Endothelial cell of umbilical vein (primary cell): ENCODE data around the gene TRIM25. TPM values are rescaled to one million over a fixed set of nuclear protein-coding genes. Genes with fewer than 3 reads are reported as not detected.

Experiments
- BruUV-seq: library from RNA; stranded (reverse); fragments of 400-500 nt; replicated peaks from 2 replicates; lab custom pipeline; 2021; lab: Mats Ljungman, UMichigan
- CTCF ChIA-PET: fragments of 300-600, 350-600 bp; sonication (Branson Sonifier 250); formaldehyde crosslinking; loops from one replicate; lab custom pipeline; 2021; ENCODE audit warnings: antibody characterized with exemption, inconsistent platforms; lab: Charles Lee
- POLR2A ChIA-PET: fragments of 300-600, 350-600 bp; sonication (Branson Sonifier 250); formaldehyde crosslinking; loops from one replicate; lab custom pipeline; 2021; ENCODE audit warnings: antibody characterized with exemption, inconsistent platforms; lab: Charles Lee
- DNase-seq: peaks from one replicate; pipeline ENCODE4 v3.0.0-alpha.2; 2011; ENCODE audit warnings: low read depth, low spot score
- FAIRE-seq: peaks from 2 replicates; lab custom pipeline; 2011; peaks lifted over from hg19 to GRCh38; lab: Jason Lieb, UNC
- H2AFZ ChIP-seq: 2 replicates; pipeline ENCODE4 v1.6.0; 2012; ENCODE audit warnings: low read depth, low read length, control low read depth, inconsistent platforms
- H3K27ac ChIP-seq: 2 replicates; pipeline ENCODE4 v1.5.1; 2011; ENCODE audit warnings: low read depth, mild to moderate bottlenecking, control low read depth, low read length, moderate library complexity; ENCODE audit not compliant: insufficient read depth
- H3K27me3 ChIP-seq, 2 experiments: 2 replicates each; pipeline versions ENCODE4 v1.6.0 to v1.6.1; 2011; ENCODE audit warnings: low read length in 2 of 2, mixed read lengths in 1 of 2; ENCODE audit not compliant: control insufficient read depth in 2 of 2, insufficient read depth in 2 of 2
- H3K36me3 ChIP-seq, 2 experiments: 2 replicates in 1 of 2; 3 replicates in 1 of 2; pipeline ENCODE4 v1.5.1; 2011; ENCODE audit warnings: low read length in 2 of 2, mild to moderate bottlenecking in 1 of 2, moderate library complexity in 1 of 2; ENCODE audit not compliant: control insufficient read depth in 2 of 2, insufficient read depth in 2 of 2; ENCODE audit errors: extremely low read depth in 1 of 2
- H3K4me1 ChIP-seq: 3 replicates; pipeline ENCODE4 v1.5.1; 2011; ENCODE audit warnings: mild to moderate bottlenecking, low read length; ENCODE audit not compliant: control insufficient read depth, insufficient read depth; ENCODE audit errors: extremely low read depth
- H3K4me2 ChIP-seq: 2 replicates; pipeline ENCODE4 v1.6.1; 2011; ENCODE audit warnings: low read length, control low read depth, mixed read lengths; ENCODE audit not compliant: insufficient read depth
- H3K4me3 ChIP-seq, 3 experiments: fragments of 200-600 bp in 1 of 3; sonication (generic), shearing (Covaris generic) in 1 of 3; replicated peaks in 1 of 3; 2 replicates each; pipeline ENCODE4 v1.5.1; 2011 to 2016; ENCODE audit warnings: control low read depth in 3 of 3, low read length in 3 of 3, mild to moderate bottlenecking in 2 of 3, inconsistent platforms in 1 of 3, low read depth in 1 of 3, moderate library complexity in 1 of 3; ENCODE audit not compliant: insufficient read depth in 1 of 3
- H3K79me2 ChIP-seq: 2 replicates; pipeline ENCODE4 v1.6.0; 2012; ENCODE audit warnings: low read length, inconsistent platforms; ENCODE audit not compliant: control insufficient read depth, insufficient read depth
- H3K9ac ChIP-seq: replicated peaks from 2 replicates; pipeline ENCODE3; 2011; ENCODE audit warnings: low read length, control low read depth; ENCODE audit not compliant: insufficient read depth; ENCODE audit errors: extremely low read depth
- H3K9me1 ChIP-seq: replicated peaks from 3 replicates; pipeline ENCODE4 v1.6.0; 2011; ENCODE audit warnings: mild to moderate bottlenecking, low read length; ENCODE audit not compliant: control insufficient read depth, insufficient read depth; ENCODE audit errors: extremely low read depth
- H3K9me3 ChIP-seq: replicated peaks from 2 replicates; pipeline ENCODE4 v1.5.1; 2012; ENCODE audit warnings: low read length, inconsistent platforms; ENCODE audit not compliant: control insufficient read depth, insufficient read depth
- H4K20me1 ChIP-seq: replicated peaks from 2 replicates; pipeline ENCODE3; 2011; ENCODE audit warnings: mild to moderate bottlenecking, low read length; ENCODE audit not compliant: control insufficient read depth, insufficient read depth; ENCODE audit errors: extremely low read depth
- CTCF ChIP-seq, 2 donors: IDR thresholded peaks; 1 replicate in 1 of 2; 2 replicates in 1 of 2; pipeline ENCODE4 v1.5.1; 2011; ENCODE audit warnings: low read length in 2 of 2, mild to moderate bottlenecking in 2 of 2, moderate library complexity in 2 of 2, control low read depth in 1 of 2, inconsistent platforms in 1 of 2, low read depth in 1 of 2; ENCODE audit not compliant: insufficient read depth in 1 of 2; ENCODE audit errors: extremely low read depth in 1 of 2
- EZH2 ChIP-seq: IDR thresholded peaks from 2 replicates; pipeline ENCODE4 v1.6.1; 2012; ENCODE audit warnings: borderline replicate concordance, low read depth, mild to moderate bottlenecking, moderate library complexity, low read length, inconsistent platforms; ENCODE audit not compliant: severe bottlenecking
- FOS ChIP-seq: IDR thresholded peaks from 2 replicates; pipeline ENCODE4 v1.6.1; 2011; ENCODE audit warnings: mild to moderate bottlenecking, low read length, moderate library complexity, borderline replicate concordance; ENCODE audit not compliant: insufficient read depth
- GATA2 ChIP-seq: IDR thresholded peaks from 2 replicates; pipeline ENCODE4 v1.7.0; 2011; ENCODE audit warnings: low read depth, mild to moderate bottlenecking, moderate library complexity, mixed read lengths, low read length; ENCODE audit not compliant: insufficient read length, insufficient read depth
- JUN ChIP-seq: IDR thresholded peaks from 2 replicates; pipeline ENCODE4 v1.6.1; 2011; ENCODE audit warnings: borderline replicate concordance, low read depth; ENCODE audit not compliant: insufficient read length, insufficient read depth
- MAX ChIP-seq: IDR thresholded peaks from 2 replicates; pipeline ENCODE4 v1.6.1; 2011; ENCODE audit not compliant: insufficient read depth, insufficient read length
- MYC ChIP-seq: IDR thresholded peaks from one replicate; pipeline ENCODE4 v1.6.1; 2011; ENCODE audit warnings: mild to moderate bottlenecking, low read depth, low read length
- POLR2A ChIP-seq: IDR thresholded peaks from 2 replicates; pipeline ENCODE4 v1.6.1; 2012; ENCODE audit warnings: low read depth, mild to moderate bottlenecking, control low read depth, low read length
- POLR2AphosphoS5 ChIP-seq: IDR thresholded peaks from 2 replicates; pipeline ENCODE4 v1.6.1; 2012; ENCODE audit warnings: low read depth, mild to moderate bottlenecking, control low read depth, low read length, moderate library complexity; ENCODE audit not compliant: insufficient read depth
- dilution Hi-C: fragments of 300-500 bp; cut with MboI; formaldehyde crosslinking; loops from one replicate; pipeline ENCODE4 v1.15.0; 2019; ENCODE audit warnings: low sequenced_read_pairs; ENCODE audit not compliant: extremely low pct_ligation_motif_present
- intact Hi-C: fragments of 100-400 bp; cut with micrococcal nuclease; formaldehyde crosslinking; loops from one replicate; pipeline ENCODE4 v1.10.0; 2022
- polyA plus RNA-seq, 4 experiments: library from polyadenylated mRNA; depleted of rRNA in 3 of 4; stranded (reverse) in 3 of 4; unstranded in 1 of 4; fragments of >200 nt; gene quantifications; 2 replicates each; pipeline versions ENCODE4 v1.2.1 to v1.2.3, GENCODE V29; 2011 to 2012; ENCODE audit warnings: missing spikeins in 1 of 4
- total RNA-seq: library from RNA; stranded (reverse); gene quantifications from 2 replicates; pipeline ENCODE4 v1.2.3, GENCODE V29; 2021

The TRIM25 gene
- total and polyA plus RNA-seq, 2 donors (not counting 3 experiments of a cell fraction or from before 2014, with no cell fraction given) = 42.8 to 98.4 TPM

- TF ChIP-seq POLR2A (no peak), FOS (no peak), JUN (no peak), MAX (no peak), EZH2 (no peak), MYC (no peak), POLR2AphosphoS5 (no peak), GATA2 (no peak), CTCF (IDR thresholded peaks at IDR 0.05; ENCODE audit: extremely low read depth in 1 of 2, insufficient read depth in 1 of 2, low read depth in 1 of 2, low read length in 2 of 2) (no peak)
- FAIRE-seq (no peak), DNase-seq (no peak)
- no peak overlapping the region for H3K9ac ChIP-seq
- H3K4me2 ChIP-seq = no peak overlapping the region
- no peaks in the 10 kb centered on the region for H3K4me1 ChIP-seq
- BruUV-seq = no TSS peak
- intact Hi-C loops = no loop called here
- no peaks in the 10 kb centered on the region for H3K9me1 ChIP-seq
- no peak overlapping the region for H3K27ac ChIP-seq
- no peaks in the 10 kb centered on the region for H3K36me3 ChIP-seq
- CTCF ChIA-PET = no interaction called here
- no peak overlapping the region for H3K4me3 ChIP-seq
- no peaks in the 10 kb centered on the region for H3K27me3 ChIP-seq
- no peaks in the 10 kb centered on the region for H4K20me1 ChIP-seq
- no peaks in the 10 kb centered on the region for H3K9me3 ChIP-seq
- no peak overlapping the region for H2AFZ ChIP-seq
- POLR2A ChIA-PET = no interaction called here
- H3K79me2 ChIP-seq = no peaks in the 10 kb centered on the region
- dilution Hi-C loops = no loop called here
Measured at GRCh38 chr17:56880571-56880970, 33.3 kb downstream of the TRIM25 start.
